ENCODE results near the gene GLT8D1. TPM values are rescaled to one million over a fixed set of nuclear protein-coding genes. Genes with fewer than 3 reads are reported as not detected.

GLT8D1 gene
- total and polyA plus RNA-seq, 2 of the 13 experiments (the other 11 are each of a cell fraction or from before 2014, with no cell fraction given), result 110 to 121 TPM

GRCh38 chr3:52705688-52706686 is at the start of gene GLT8D1, which contains the start of gene SPCS1 (continued):
- peak; percentile 78 for TF ChIP-seq ZHX2 (IDR thresholded peaks at IDR 0.05; ENCODE audit: low read depth)
- TF ChIP-seq ZHX2 (CRISPR knock-in tag; IDR thresholded peaks at IDR 0.05; ENCODE audit: borderline replicate concordance), result no peak
- TF ChIP-seq KAT7 (CRISPR knock-in tag; IDR thresholded peaks at IDR 0.05; ENCODE audit: borderline replicate concordance), result peak; percentile 91
- TF ChIP-seq ZKSCAN5 (CRISPR knock-in tag; IDR thresholded peaks at IDR 0.05), result no peak
- peak; percentile 26; the same call in 1 of the 2 replicates for TF ChIP-seq MYNN (CRISPR knock-in tag; IDR thresholded peaks at IDR 0.05; ENCODE audit: low read depth)
- peak; percentile 84 for TF ChIP-seq ZNF563 (CRISPR knock-in tag; IDR thresholded peaks at IDR 0.05)
- TF ChIP-seq ZNF646 (CRISPR knock-in tag; IDR thresholded peaks at IDR 0.05), result 0 out of 2 replicates have a peak, but pooled peaks have one; percentile 34
- TF ChIP-seq HOXA5 (CRISPR knock-in tag; IDR thresholded peaks at IDR 0.05), result peak; percentile 72
- TF ChIP-seq HNRNPH1 (optimal IDR thresholded peaks at IDR 0.05; ENCODE audit: low read depth, low read length), result no peak

Data from HepG2 (cell line).